ENCODE results near the gene ITFG1. TPM values are rescaled to one million over a fixed set of nuclear protein-coding genes. Genes with fewer than 3 reads are reported as not detected.
"Not testable (repeated sequence)": the region's sequence is repeated elsewhere in the genome, so short reads cannot be mapped to it uniquely, and the experiment has no call there.

Gene ITFG1
- total RNA-seq, 4 donors from 2014 or later = 36.3 to 67.6 (median 56.1) TPM

GRCh38 chr16:47470211-47470610 is 9.3 kb upstream of the ITFG1 start:
- Histone ChIP-seq H3K27me3 (no peaks in the 10 kb centered on the region), H3K36me3 (no peaks in the 10 kb centered on the region), H3K27ac (no peak overlapping the region), H3K9me3 (no peaks in the 10 kb centered on the region), H3K4me1 (peaks cover 0 to 6% (median 0%) of the 10 kb centered on the region in 4 donors), H3K4me3 (no peak overlapping the region)
- no peak for TF ChIP-seq POLR2A (IDR thresholded peaks at IDR 0.05)
- TF ChIP-seq CTCF (IDR thresholded peaks at IDR 0.05) = no peak
- DNase-seq = no peak

- Histone ChIP-seq H3K27ac (no peak overlapping the region), H3K36me3 (no peaks in the 10 kb centered on the region), H3K9me3 (no peaks in the 10 kb centered on the region), H3K4me1 (peaks cover 0 to 10% (median 0%) of the 10 kb centered on the region in 4 donors), H3K27me3 (no peaks in the 10 kb centered on the region), H3K4me3 (no peak overlapping the region)
- DNase-seq = no peak
- TF ChIP-seq CTCF (IDR thresholded peaks at IDR 0.05) = no peak
Measured at GRCh38 chr16:47469227-47469626, 8.4 kb upstream of the ITFG1 start.

- H3K4me3 ChIP-seq, DNase-seq, H3K9me3 ChIP-seq, H3K27ac ChIP-seq, H3K36me3 ChIP-seq, H3K27me3 ChIP-seq: not testable (repeated sequence)
- H3K4me1 ChIP-seq = peaks cover 0 to 21% (median 0%) of the 10 kb centered on the region in 4 donors
Measured at GRCh38 chr16:47468070-47468689, 7.3 kb upstream of the ITFG1 start.

GRCh38 chr16:47467501-47467900 is 6.6 kb upstream of the ITFG1 start:
- H3K36me3 ChIP-seq = no peaks in the 10 kb centered on the region
- peaks cover 0 to 28% (median 0%) of the 10 kb centered on the region in 4 donors for H3K4me1 ChIP-seq
- no peak for DNase-seq
- H3K27ac ChIP-seq = no peak overlapping the region
- H3K4me3 ChIP-seq = no peak overlapping the region
- no peaks in the 10 kb centered on the region for H3K27me3 ChIP-seq
- H3K9me3 ChIP-seq = no peaks in the 10 kb centered on the region
- TF ChIP-seq POLR2A (IDR thresholded peaks at IDR 0.05) (no peak), CTCF (IDR thresholded peaks at IDR 0.05) (no peak)

GRCh38 chr16:47465919-47466630 is 5.2 kb upstream of the ITFG1 start:
- TF ChIP-seq CTCF (IDR thresholded peaks at IDR 0.05) = no peak
- Histone ChIP-seq H3K27ac (no peak overlapping the region), H3K4me1 (peaks cover 0 to 35% (median 0%) of the 10 kb centered on the region in 4 donors)

GRCh38 chr16:47463771-47464624 is 3.1 kb upstream of the ITFG1 start:
- no peak overlapping the region for H3K27ac ChIP-seq
- no peak overlapping the region for H3K4me3 ChIP-seq
- H3K36me3 ChIP-seq = no peaks in the 10 kb centered on the region
- no peak for DNase-seq
- TF ChIP-seq POLR2A (IDR thresholded peaks at IDR 0.05) = no peak
- no peak for TF ChIP-seq CTCF (IDR thresholded peaks at IDR 0.05)
- H3K27me3 ChIP-seq = no peaks in the 10 kb centered on the region
- peaks cover 0 to 38% (median 8%) of the 10 kb centered on the region in 4 donors for H3K4me1 ChIP-seq
- no peaks in the 10 kb centered on the region for H3K9me3 ChIP-seq

More at GRCh38 chr16:47465919-47466630, 5.2 kb upstream of the ITFG1 start:
- H3K36me3 ChIP-seq = no peaks in the 10 kb centered on the region
- no peaks in the 10 kb centered on the region for H3K27me3 ChIP-seq
- no peaks in the 10 kb centered on the region for H3K9me3 ChIP-seq
- no peak overlapping the region for H3K4me3 ChIP-seq
- DNase-seq = no peak
